ENCODE results near the gene MLLT3.

The MLLT3 gene

GRCh38 chr9:20292002-20292401, 330.3 kb downstream of the MLLT3 start:
- H3K27ac ChIP-seq (ENCODE audit: low read length): no peak overlapping the region
- H2AFZ ChIP-seq (ENCODE audit: low read depth, low read length): no peak overlapping the region
- H4K20me1 ChIP-seq (ENCODE audit: insufficient read depth, low read length): no peaks in the 10 kb centered on the region
- no peak overlapping the region for H3K4me3 ChIP-seq (ENCODE audit: low read length)
- no peak overlapping the region for H3K9ac ChIP-seq (ENCODE audit: low read length)
- H3K36me3 ChIP-seq (replicated peaks; ENCODE audit: low read depth, low read length): no peaks in the 10 kb centered on the region
- H3K79me2 ChIP-seq (ENCODE audit: low read length): no peaks in the 10 kb centered on the region
- no peak overlapping the region for H3K4me2 ChIP-seq (ENCODE audit: low read length)
- TF ChIP-seq EZH2phosphoT487 (IDR thresholded peaks at IDR 0.05; ENCODE audit: low read depth): no peak
- TF ChIP-seq CTCF (IDR thresholded peaks at IDR 0.05; ENCODE audit: low read depth, low read length): no peak
- H3K9me3 ChIP-seq (ENCODE audit: insufficient read depth, low read length): no peaks in the 10 kb centered on the region
- H3K4me1 ChIP-seq (ENCODE audit: low read length): peaks cover 7% of the 10 kb centered on the region
- H3K27me3 ChIP-seq (ENCODE audit: low read depth, low read length): peaks cover 18% of the 10 kb centered on the region; the same call in 1 of the 2 replicates

Measured in OCI-LY3 (cell line).